WTC11 (cell line): Measurements from ENCODE around the gene HSD17B14.

Experiments used
- NFE2L1 ChIP-seq: sonication (generic); formaldehyde crosslinking; IDR thresholded peaks from 2 replicates; pipeline ENCODE4 v1.8.1; 2023; ENCODE audit warnings: missing genetic modification reagents
- SP1 ChIP-seq: sonication (generic); formaldehyde crosslinking; conservative IDR thresholded peaks from 2 replicates; pipeline ENCODE4 v1.8.1; 2022; ENCODE audit warnings: missing genetic modification reagents

GRCh38 chr19:48881741-48882657 is 45.7 kb upstream of the HSD17B14 start:
- TF ChIP-seq SP1 (CRISPR knock-in tag) (no peak), NFE2L1 (CRISPR knock-in tag) (no peak)
